DOHH2 (cell line): ENCODE results near the gene TBXA2R.

Experiments
- EZH2phosphoT487 ChIP-seq: fragments of 200-600 bp; sonication (generic); IDR thresholded peaks from 2 replicates; pipeline ENCODE4 v1.6.1; 2017; ENCODE audit warnings: borderline replicate concordance, mild to moderate bottlenecking, antibody characterized with exemption, low read length, moderate library complexity, mixed read lengths
- TF ChIP-seq, protein P1 (sequence below): fragments of 200-600 bp; sonication (generic); IDR thresholded peaks from one replicate; pipeline ENCODE4 v1.5.1; 2014; ENCODE audit warnings: antibody characterized with exemption, mild to moderate bottlenecking, low read depth, low read length; ENCODE audit not compliant: poor library complexity, severe bottlenecking

DNA sequence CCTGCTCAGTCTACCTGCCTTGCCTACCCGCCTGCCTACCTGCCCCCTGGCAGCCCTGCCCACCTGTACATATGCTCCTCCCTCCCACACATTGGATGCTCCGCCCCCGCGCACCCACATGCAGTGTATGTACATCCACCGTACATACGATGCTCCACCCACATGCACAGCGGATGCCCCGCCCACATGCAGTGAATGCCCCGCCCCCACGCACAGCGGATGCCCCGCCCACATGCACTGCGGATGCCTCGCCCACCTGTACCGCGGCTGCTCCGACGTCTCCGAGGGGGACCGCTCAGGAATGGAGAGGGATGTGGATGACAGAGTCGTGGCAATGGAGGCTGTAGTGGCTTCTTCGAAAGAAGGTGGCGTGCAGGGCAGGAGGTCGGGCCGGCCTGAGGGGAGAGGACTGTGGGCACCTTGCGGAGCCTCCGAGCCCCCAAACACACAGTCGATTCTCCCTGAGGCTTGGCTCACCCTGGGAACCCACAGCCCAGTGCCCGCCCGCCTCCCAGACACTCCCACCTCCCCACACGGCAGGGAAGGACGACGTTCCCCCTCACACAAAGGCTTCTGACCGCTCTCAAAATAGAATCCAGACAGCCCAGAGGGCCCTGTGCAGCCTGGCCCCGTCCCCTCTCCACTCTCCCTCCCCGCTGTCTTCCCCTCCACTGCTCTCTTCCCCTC is 36.5 kb upstream of the TBXA2R start:
- TF ChIP-seq, protein P1, sequence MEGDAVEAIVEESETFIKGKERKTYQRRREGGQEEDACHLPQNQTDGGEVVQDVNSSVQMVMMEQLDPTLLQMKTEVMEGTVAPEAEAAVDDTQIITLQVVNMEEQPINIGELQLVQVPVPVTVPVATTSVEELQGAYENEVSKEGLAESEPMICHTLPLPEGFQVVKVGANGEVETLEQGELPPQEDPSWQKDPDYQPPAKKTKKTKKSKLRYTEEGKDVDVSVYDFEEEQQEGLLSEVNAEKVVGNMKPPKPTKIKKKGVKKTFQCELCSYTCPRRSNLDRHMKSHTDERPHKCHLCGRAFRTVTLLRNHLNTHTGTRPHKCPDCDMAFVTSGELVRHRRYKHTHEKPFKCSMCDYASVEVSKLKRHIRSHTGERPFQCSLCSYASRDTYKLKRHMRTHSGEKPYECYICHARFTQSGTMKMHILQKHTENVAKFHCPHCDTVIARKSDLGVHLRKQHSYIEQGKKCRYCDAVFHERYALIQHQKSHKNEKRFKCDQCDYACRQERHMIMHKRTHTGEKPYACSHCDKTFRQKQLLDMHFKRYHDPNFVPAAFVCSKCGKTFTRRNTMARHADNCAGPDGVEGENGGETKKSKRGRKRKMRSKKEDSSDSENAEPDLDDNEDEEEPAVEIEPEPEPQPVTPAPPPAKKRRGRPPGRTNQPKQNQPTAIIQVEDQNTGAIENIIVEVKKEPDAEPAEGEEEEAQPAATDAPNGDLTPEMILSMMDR: no peak
- no peak for TF ChIP-seq EZH2phosphoT487
